Ishikawa (cell line): ENCODE data around the gene ZFP91.

Experiments used
- EP300 ChIP-seq: IDR thresholded peaks from 2 replicates; pipeline ENCODE4 v1.6.1; 2012; ENCODE audit warnings: borderline replicate concordance
- FOXM1 ChIP-seq: IDR thresholded peaks from 2 replicates; pipeline ENCODE4 v1.6.1; 2012; ENCODE audit warnings: low read depth, borderline replicate concordance
- MAX ChIP-seq: IDR thresholded peaks from 2 replicates; pipeline ENCODE4 v1.6.1; 2012
- NFIC ChIP-seq: IDR thresholded peaks from 2 replicates; pipeline ENCODE4 v1.6.1; 2012
- RAD21 ChIP-seq: IDR thresholded peaks from 2 replicates; pipeline ENCODE4 v1.6.1; 2012; ENCODE audit warnings: low read depth
- TCF12 ChIP-seq: IDR thresholded peaks from 2 replicates; pipeline ENCODE4 v1.6.1; 2012; ENCODE audit warnings: low read depth
- TEAD4 ChIP-seq: IDR thresholded peaks from 2 replicates; pipeline ENCODE4 v1.6.1; 2012
- YY1 ChIP-seq: IDR thresholded peaks from 2 replicates; pipeline ENCODE4 v1.6.1; 2012; ENCODE audit warnings: low read depth

DNA sequence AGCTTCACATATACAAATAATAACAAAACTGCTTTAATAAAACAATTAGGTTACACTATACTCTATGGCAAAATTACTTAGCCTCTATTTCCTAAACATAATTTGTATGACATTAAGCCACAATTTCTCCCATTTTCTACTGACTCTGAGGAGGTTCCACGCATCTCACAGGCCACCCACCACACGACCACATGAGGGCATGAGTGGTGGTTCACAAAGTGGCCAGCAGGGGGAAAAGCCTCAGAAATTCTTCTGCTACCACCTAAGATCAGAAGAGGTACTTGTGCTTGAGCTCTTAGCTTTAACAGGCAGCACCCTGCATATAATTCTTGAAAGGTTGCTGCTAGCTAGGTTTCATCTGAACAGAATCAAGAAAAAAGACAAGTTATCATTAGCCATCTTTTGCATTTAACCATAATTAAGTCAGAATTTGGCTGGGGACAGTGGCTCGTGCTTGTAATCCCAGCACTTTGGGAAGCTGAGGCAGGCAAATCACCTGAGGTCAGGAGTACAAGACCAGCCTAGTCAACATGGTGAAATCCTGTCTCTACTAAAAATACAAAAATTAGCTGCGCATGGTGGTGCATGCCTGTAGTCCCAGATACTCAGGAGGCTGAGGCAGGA, 10.9 kb upstream of the ZFP91 start:
- no peak for TF ChIP-seq EP300
- TF ChIP-seq RAD21: peak; percentile 35; the same call in 1 of the 2 replicates
- no peak for TF ChIP-seq YY1
- TF ChIP-seq NFIC: no peak
- no peak for TF ChIP-seq MAX
- no peak for TF ChIP-seq TEAD4
- TF ChIP-seq FOXM1: no peak
- no peak for TF ChIP-seq TCF12
